Skeletal muscle tissue (tissue), 4 donors: ENCODE data around the gene STEAP4. TPM values are rescaled to one million over a fixed set of nuclear protein-coding genes. Genes with fewer than 3 reads are reported as not detected.

ENCODE experiments used
- H3K27ac ChIP-seq: one replicate; pipeline ENCODE4 v1.7.0; 2013; ENCODE audit warnings: mild to moderate bottlenecking, low read depth, low read length, inconsistent platforms
- H3K27me3 ChIP-seq, 3 donors: one replicate each; pipeline ENCODE4 v1.7.0; 2013; ENCODE audit warnings: low read length in 3 of 3; ENCODE audit not compliant: control insufficient read depth in 3 of 3, insufficient read depth in 3 of 3
- H3K36me3 ChIP-seq, 3 donors: one replicate each; pipeline ENCODE4 v1.7.0; 2013; ENCODE audit warnings: low read length in 3 of 3; ENCODE audit not compliant: control insufficient read depth in 3 of 3, insufficient read depth in 3 of 3
- H3K4me1 ChIP-seq, 3 donors: one replicate each; pipeline ENCODE4 v1.7.0; 2013; ENCODE audit warnings: low read length in 3 of 3, mild to moderate bottlenecking in 3 of 3; ENCODE audit not compliant: control insufficient read depth in 3 of 3, insufficient read depth in 3 of 3
- H3K4me3 ChIP-seq, 3 donors: one replicate each; pipeline ENCODE4 v1.7.0; 2013; ENCODE audit warnings: low read length in 3 of 3
- H3K9ac ChIP-seq, 3 donors: one replicate each; pipeline ENCODE4 v1.7.0; 2013; ENCODE audit warnings: low read length in 3 of 3, mild to moderate bottlenecking in 3 of 3, moderate library complexity in 2 of 3, low read depth in 1 of 3
- H3K9me3 ChIP-seq, 3 donors: one replicate each; pipeline ENCODE4 v1.7.0; 2013; ENCODE audit warnings: low read length in 3 of 3; ENCODE audit not compliant: control insufficient read depth in 3 of 3
- total RNA-seq: library from RNA; depleted of rRNA; stranded (reverse); fragments of >200 nt; gene quantifications from one replicate; pipeline ENCODE4 v1.2.3, GENCODE V29; 2014
- donor health status: Osteomylitis.

STEAP4 gene
- total RNA-seq = 3.7 TPM

DNA sequence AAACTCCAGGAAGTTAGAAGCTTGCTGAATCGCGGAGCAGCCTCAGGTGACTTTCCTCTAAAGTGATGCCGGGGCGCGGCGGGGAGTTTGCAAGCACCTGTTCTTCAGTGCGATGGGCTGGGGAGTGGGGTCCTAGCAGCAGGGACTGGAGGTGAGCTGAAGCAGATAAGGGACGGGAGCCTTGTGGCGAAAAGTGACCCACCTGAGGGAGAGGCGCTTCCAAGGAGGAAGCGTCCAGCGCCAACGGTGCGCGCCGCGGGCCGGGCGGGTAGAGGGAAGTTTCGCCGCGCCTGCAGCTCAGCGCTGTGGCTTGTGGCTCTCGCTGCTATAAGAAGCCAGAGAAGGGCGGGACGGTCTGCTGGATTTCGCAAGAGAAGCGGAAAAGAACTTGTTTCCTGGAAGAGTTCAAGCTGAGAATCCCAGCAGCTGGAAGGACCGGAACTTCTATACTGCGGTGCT is at the start of gene STEAP4:
Gene STEAP4, minus strand, starts transcription at position 305 of the 459 bp plus-strand sequence. CDS start 22,625 bp downstream, outside the sequence.
- Histone ChIP-seq H3K9me3 (no peaks in the 10 kb centered on the region), H3K36me3 (no peaks in the 10 kb centered on the region), H3K27ac (peak within 1 kb of the TSS; percentile 76), H3K27me3 (peaks cover 0 to 4% (median 0%) of the 10 kb centered on the region in 3 donors), H3K9ac (peak within 1 kb of the TSS; percentile 38 to 70 (median 62)), H3K4me1 (peaks cover under 1 to 28% (median 9%) of the 10 kb centered on the region in 3 donors), H3K4me3 (peak within 1 kb of the TSS; percentile 62 to 71 (median 63))

GRCh38 chr7:88355011-88355410 is 48.3 kb upstream of the STEAP4 start:
- Histone ChIP-seq H3K9me3 (no peaks in the 10 kb centered on the region), H3K27ac (no peak overlapping the region)

GRCh38 chr7:88350118-88350517 is 43.4 kb upstream of the STEAP4 start:
- Histone ChIP-seq H3K27ac (no peak overlapping the region), H3K9ac (no peak overlapping the region), H3K36me3 (no peaks in the 10 kb centered on the region)

More at GRCh38 chr7:88355011-88355410, 48.3 kb upstream of the STEAP4 start:
- Histone ChIP-seq H3K4me3 (no peak overlapping the region), H3K4me1 (no peaks in the 10 kb centered on the region), H3K27me3 (no peaks in the 10 kb centered on the region), H3K9ac (no peak overlapping the region), H3K36me3 (no peaks in the 10 kb centered on the region)

GRCh38 chr7:88347517-88347916 is 40.8 kb upstream of the STEAP4 start:
- Histone ChIP-seq H3K9me3 (no peaks in the 10 kb centered on the region), H3K4me1 (no peaks in the 10 kb centered on the region), H3K9ac (no peak overlapping the region), H3K27me3 (no peaks in the 10 kb centered on the region), H3K4me3 (no peak overlapping the region), H3K36me3 (no peaks in the 10 kb centered on the region), H3K27ac (no peak overlapping the region)

More at GRCh38 chr7:88350118-88350517, 43.4 kb upstream of the STEAP4 start:
- no peaks in the 10 kb centered on the region for H3K27me3 ChIP-seq
- H3K4me3 ChIP-seq = no peak overlapping the region
- no peaks in the 10 kb centered on the region for H3K9me3 ChIP-seq
- H3K4me1 ChIP-seq = no peaks in the 10 kb centered on the region

GRCh38 chr7:88347090-88347489 is 40.4 kb upstream of the STEAP4 start:
- Histone ChIP-seq H3K36me3 (no peaks in the 10 kb centered on the region), H3K9me3 (no peaks in the 10 kb centered on the region), H3K4me3 (no peak overlapping the region), H3K27me3 (no peaks in the 10 kb centered on the region), H3K27ac (no peak overlapping the region), H3K4me1 (no peaks in the 10 kb centered on the region), H3K9ac (no peak overlapping the region)

DNA sequence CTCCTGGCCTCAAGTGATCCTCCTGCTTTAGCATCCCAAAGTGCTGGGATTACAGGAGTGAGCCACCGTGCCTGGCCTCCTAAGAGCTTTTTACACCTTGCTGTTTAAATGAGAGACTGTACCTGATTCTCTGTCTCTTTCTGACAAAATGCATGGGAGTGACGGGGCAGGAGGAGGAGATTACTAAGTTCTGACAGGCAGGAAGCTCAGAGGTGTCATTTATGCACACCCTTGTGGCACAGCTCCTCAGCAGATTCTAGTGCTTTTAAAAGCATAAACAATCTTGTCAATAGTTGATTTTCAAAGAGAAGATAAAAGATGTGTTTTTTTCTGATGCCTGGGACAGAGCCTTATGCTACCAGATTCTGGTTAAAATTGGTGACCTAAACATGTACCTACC is 39.7 kb upstream of the STEAP4 start:
- no peaks in the 10 kb centered on the region for H3K36me3 ChIP-seq
- no peak overlapping the region for H3K9ac ChIP-seq
- H3K27ac ChIP-seq = no peak overlapping the region
- no peaks in the 10 kb centered on the region for H3K4me1 ChIP-seq
- H3K27me3 ChIP-seq = no peaks in the 10 kb centered on the region
- no peaks in the 10 kb centered on the region for H3K9me3 ChIP-seq
- H3K4me3 ChIP-seq = no peak overlapping the region

GRCh38 chr7:88344956-88345832 is 38.5 kb upstream of the STEAP4 start:
- Histone ChIP-seq H3K27ac (no peak overlapping the region), H3K27me3 (no peaks in the 10 kb centered on the region), H3K4me3 (no peak overlapping the region), H3K9me3 (no peaks in the 10 kb centered on the region), H3K9ac (no peak overlapping the region), H3K4me1 (no peaks in the 10 kb centered on the region), H3K36me3 (no peaks in the 10 kb centered on the region)

DNA sequence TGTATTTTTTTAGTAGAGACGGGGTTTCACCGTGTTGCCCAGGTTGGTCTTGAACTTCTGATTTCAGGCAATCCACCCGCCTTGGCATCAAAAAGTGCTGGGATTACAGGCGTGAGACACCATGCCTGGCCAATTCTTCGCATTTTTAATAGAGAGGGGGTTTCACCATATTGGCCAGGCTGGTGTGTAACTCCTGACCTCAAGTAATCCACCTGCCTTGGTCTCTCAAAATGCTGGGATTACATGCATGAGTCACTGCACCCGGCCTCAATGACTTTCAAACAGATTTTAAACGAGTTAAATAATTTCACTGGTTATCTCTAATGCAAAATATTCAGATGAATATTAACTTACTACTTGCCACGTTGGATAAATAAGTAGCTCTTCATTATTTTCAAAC is 37.6 kb upstream of the STEAP4 start:
- no peaks in the 10 kb centered on the region for H3K9me3 ChIP-seq
- no peaks in the 10 kb centered on the region for H3K4me1 ChIP-seq
- no peak overlapping the region for H3K4me3 ChIP-seq

GRCh38 chr7:88339195-88339922 is 32.7 kb upstream of the STEAP4 start:
- Histone ChIP-seq H3K9me3 (no peaks in the 10 kb centered on the region), H3K27me3 (no peaks in the 10 kb centered on the region), H3K4me1 (no peaks in the 10 kb centered on the region), H3K27ac (peak overlapping the region; percentile 26), H3K36me3 (no peaks in the 10 kb centered on the region), H3K9ac (no peak overlapping the region), H3K4me3 (no peak overlapping the region)

More for the DNA sequence above, 37.6 kb upstream of the STEAP4 start:
- Histone ChIP-seq H3K36me3 (no peaks in the 10 kb centered on the region), H3K9ac (no peak overlapping the region), H3K27ac (no peak overlapping the region), H3K27me3 (no peaks in the 10 kb centered on the region)

- Histone ChIP-seq H3K9me3 (no peaks in the 10 kb centered on the region), H3K27me3 (no peaks in the 10 kb centered on the region), H3K36me3 (no peaks in the 10 kb centered on the region), H3K4me3 (no peak overlapping the region), H3K27ac (peak overlapping the region; percentile 26), H3K9ac (no peak overlapping the region), H3K4me1 (no peaks in the 10 kb centered on the region)
Observed at GRCh38 chr7:88338503-88338902, 31.8 kb upstream of the STEAP4 start.
